ENCODE data around the gene COL5A1. TPM values are rescaled to one million over a fixed set of nuclear protein-coding genes. Genes with fewer than 3 reads are reported as not detected.

Gene COL5A1
- total and polyA plus RNA-seq, 11 donors: 7.6 to 91.3 (median 13.4) TPM

GRCh38 chr9:134600371-134600770, 41.2 kb upstream of the COL5A1 start:
- 86 to 96% (median 92%) methylated on average over 6 of the region's 6 CpGs for whole genome bisulfite sequencing, 4 donors
- TF ChIP-seq CTCF (IDR thresholded peaks at IDR 0.05) (no peak), POLR2A (IDR thresholded peaks at IDR 0.05) (no peak)
- ATAC-seq (no peak), DNase-seq (no peak)
- Histone ChIP-seq H3K27ac (no peak overlapping the region), H3K4me1 (peaks cover 0 to 19% (median 4%) of the 10 kb centered on the region in 12 donors), H3K4me3 (no peak overlapping the region), H3K36me3 (no peaks in the 10 kb centered on the region), H3K27me3 (peaks cover 0 to 34% (median 6%) of the 10 kb centered on the region in 9 donors), H3K9me3 (peaks cover 0 to 4% (median 0%) of the 10 kb centered on the region in 12 donors)
- intact Hi-C loops (cut with DNase I): no loop called here

GRCh38 chr9:134600836-134601638, 40.6 kb upstream of the COL5A1 start:
- no peak for ATAC-seq
- TF ChIP-seq POLR2A (IDR thresholded peaks at IDR 0.05) (no peak), CTCF (IDR thresholded peaks at IDR 0.05) (no peak)
- Histone ChIP-seq H3K9me3 (peaks cover 0 to 4% (median 0%) of the 10 kb centered on the region in 12 donors), H3K27me3 (peaks cover 0 to 34% (median 6%) of the 10 kb centered on the region in 9 donors), H3K4me1 (peaks cover 0 to 19% (median 4%) of the 10 kb centered on the region in 12 donors), H3K36me3 (no peaks in the 10 kb centered on the region), H3K4me3 (no peak overlapping the region), H3K27ac (no peak overlapping the region)
- WGBS, 4 donors: 90 to 97% (median 96%) methylated on average over 10 of the region's 10 CpGs
- no peak for DNase-seq
- intact Hi-C loops (cut with DNase I): no loop called here

- DNase-seq (no peak), ATAC-seq (no peak)
- intact Hi-C loops (cut with DNase I): no loop called here
- H3K27me3 ChIP-seq: peaks cover 0 to 34% (median 6%) of the 10 kb centered on the region in 9 donors
- 91 to 96% (median 93%) methylated on average over 7 of the region's 7 CpGs for WGBS, 4 donors
- H3K9me3 ChIP-seq: peaks cover 0 to 4% (median 0%) of the 10 kb centered on the region in 12 donors
- H3K4me3 ChIP-seq: no peak overlapping the region
- TF ChIP-seq CTCF (IDR thresholded peaks at IDR 0.05) (no peak), POLR2A (IDR thresholded peaks at IDR 0.05) (no peak)
- no peaks in the 10 kb centered on the region for H3K36me3 ChIP-seq
- no peak overlapping the region for H3K27ac ChIP-seq
- peaks cover 0 to 19% (median 4%) of the 10 kb centered on the region in 12 donors for H3K4me1 ChIP-seq
These were observed 39.8 kb upstream of the COL5A1 start for GRCh38 chr9:134601764-134602163.

- Histone ChIP-seq H3K4me3 (no peak overlapping the region), H3K27ac (peak overlapping the region in 5 of 12 donors; percentile 9 to 74 (median 25)), H3K4me1 (peaks cover 0 to 18% (median 4%) of the 10 kb centered on the region in 12 donors), H3K27me3 (peaks cover 0 to 34% (median 6%) of the 10 kb centered on the region in 9 donors), H3K36me3 (no peaks in the 10 kb centered on the region), H3K9me3 (peaks cover 0 to 4% (median 0%) of the 10 kb centered on the region in 12 donors)
- WGBS, 4 donors: 44 to 54% (median 49%) methylated on average over 28 to 31 of the region's 31 CpGs
- TF ChIP-seq CTCF (IDR thresholded peaks at IDR 0.05): no peak
- intact Hi-C loops (cut with DNase I): no loop called here
- DNase-seq: peak; percentile 41 to 82 (median 56)
- peak in 3 of 4 donors; percentile 44 to 89 (median 69) for ATAC-seq
These were observed 38.8 kb upstream of the COL5A1 start for GRCh38 chr9:134602547-134603362.

All from heart left ventricle (tissue), 16 donors.